NB4 (cell line): Measurements from ENCODE around the gene MRTFA.

ENCODE experiments used
- DNase-seq: peaks from one replicate; pipeline ENCODE4 v3.0.0; 2010; ENCODE audit warnings: low read depth
- H3K4me3 ChIP-seq: one replicate; pipeline ENCODE4 v1.5.1; 2011; ENCODE audit warnings: mild to moderate bottlenecking, low read depth, low read length, moderate library complexity
- MYC ChIP-seq: IDR thresholded peaks from 2 replicates; pipeline ENCODE4 v1.6.1; 2011; ENCODE audit warnings: low read depth, low read length
- POLR2A ChIP-seq: IDR thresholded peaks from 2 replicates; pipeline ENCODE4 v1.6.1; 2011; ENCODE audit warnings: mild to moderate bottlenecking; ENCODE audit not compliant: insufficient read length; ENCODE audit errors: extremely low read depth
- TF ChIP-seq, protein P1 (sequence below): IDR thresholded peaks from 2 replicates; pipeline ENCODE4 v1.6.1; 2011; ENCODE audit warnings: low read depth, low read length
- TF ChIP-seq, protein P2 (sequence below): IDR thresholded peaks from one replicate; pipeline ENCODE4 v1.5.1; 2012; ENCODE audit warnings: low read depth, low read length

Gene MRTFA

DNA sequence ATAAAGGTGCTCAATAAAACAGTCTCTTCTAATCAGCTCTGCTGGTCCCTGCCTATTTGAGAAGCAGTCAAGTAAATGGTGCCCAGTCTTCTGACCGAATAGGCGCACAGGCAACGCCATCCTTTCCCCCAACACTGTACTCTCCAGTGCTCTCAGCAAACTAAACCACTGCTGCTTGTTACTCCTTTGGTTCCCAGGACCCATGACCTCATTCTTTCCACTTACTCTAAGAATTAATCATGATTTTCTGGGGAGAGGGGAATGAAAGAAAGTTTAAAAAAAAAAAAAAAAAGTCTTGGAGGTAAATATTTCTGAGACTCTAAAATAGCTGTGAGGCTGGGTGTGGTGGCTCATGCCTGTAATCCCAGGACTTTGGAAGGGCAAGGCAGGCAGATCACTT, 202.4 kb downstream of the MRTFA start:
- DNase-seq: no peak
- no peak overlapping the region for H3K4me3 ChIP-seq
- TF ChIP-seq, protein P1, sequence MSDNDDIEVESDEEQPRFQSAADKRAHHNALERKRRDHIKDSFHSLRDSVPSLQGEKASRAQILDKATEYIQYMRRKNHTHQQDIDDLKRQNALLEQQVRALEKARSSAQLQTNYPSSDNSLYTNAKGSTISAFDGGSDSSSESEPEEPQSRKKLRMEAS: no peak
- no peak for TF ChIP-seq MYC
- no peak for TF ChIP-seq POLR2A
- TF ChIP-seq, protein P2, sequence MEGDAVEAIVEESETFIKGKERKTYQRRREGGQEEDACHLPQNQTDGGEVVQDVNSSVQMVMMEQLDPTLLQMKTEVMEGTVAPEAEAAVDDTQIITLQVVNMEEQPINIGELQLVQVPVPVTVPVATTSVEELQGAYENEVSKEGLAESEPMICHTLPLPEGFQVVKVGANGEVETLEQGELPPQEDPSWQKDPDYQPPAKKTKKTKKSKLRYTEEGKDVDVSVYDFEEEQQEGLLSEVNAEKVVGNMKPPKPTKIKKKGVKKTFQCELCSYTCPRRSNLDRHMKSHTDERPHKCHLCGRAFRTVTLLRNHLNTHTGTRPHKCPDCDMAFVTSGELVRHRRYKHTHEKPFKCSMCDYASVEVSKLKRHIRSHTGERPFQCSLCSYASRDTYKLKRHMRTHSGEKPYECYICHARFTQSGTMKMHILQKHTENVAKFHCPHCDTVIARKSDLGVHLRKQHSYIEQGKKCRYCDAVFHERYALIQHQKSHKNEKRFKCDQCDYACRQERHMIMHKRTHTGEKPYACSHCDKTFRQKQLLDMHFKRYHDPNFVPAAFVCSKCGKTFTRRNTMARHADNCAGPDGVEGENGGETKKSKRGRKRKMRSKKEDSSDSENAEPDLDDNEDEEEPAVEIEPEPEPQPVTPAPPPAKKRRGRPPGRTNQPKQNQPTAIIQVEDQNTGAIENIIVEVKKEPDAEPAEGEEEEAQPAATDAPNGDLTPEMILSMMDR: no peak

DNA sequence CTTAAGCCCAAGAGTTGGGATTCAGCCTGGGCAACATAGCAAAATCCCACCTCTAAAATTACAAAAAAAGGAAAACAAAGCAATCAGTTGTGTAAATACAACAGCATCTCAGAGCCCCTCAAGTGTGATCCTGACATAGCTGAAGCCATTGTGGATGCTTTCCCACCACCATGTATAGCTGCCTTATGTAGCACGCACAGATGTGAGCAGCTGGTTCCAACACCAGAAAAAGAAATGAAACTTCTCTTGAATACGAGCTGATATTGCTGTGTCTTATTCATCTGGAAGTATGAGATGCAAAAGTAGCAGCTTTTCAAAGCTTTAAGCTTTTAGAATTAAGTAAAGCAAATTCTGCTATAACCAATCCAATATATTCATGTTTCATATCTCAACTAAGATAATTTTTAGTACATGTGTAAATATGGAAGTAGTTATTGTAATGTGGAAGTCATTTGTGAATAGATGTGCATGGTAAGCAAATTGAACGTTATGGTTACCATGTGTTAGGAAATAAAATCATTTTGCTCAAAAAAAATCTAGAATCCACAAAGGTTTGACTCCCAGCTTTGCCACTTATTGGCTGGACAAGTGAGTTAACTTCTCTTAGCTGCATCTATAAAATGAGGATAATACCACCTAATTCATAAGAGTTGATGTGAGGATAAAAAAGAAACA, 203.0 kb downstream of the MRTFA start:
- no peak for DNase-seq
- TF ChIP-seq, protein P1: no peak
- TF ChIP-seq, protein P2: no peak
- TF ChIP-seq POLR2A: no peak
- no peak for TF ChIP-seq MYC
- H3K4me3 ChIP-seq: no peak overlapping the region

DNA sequence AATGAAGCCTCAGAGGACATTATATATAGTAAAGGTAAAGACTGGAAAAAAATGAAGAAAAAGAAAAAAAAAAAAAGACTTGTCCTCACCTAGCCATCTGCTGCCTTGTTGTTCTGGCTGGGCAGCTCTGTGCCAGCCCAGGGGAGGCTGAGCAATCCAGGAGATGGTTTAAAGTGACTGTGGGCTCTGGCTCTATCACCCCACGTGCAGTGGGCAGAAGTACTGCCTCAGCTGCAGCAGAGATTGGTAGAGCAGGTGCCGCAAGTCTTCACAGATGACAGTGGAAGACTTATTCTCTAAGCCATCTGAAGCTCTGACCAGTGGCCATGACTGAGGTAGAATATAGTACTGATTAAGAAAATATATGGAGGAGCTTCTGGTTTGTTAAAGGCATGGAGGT, 203.9 kb downstream of the MRTFA start:
- TF ChIP-seq, protein P2: no peak
- TF ChIP-seq, protein P1: no peak
- TF ChIP-seq POLR2A (no peak), MYC (no peak)
- no peak for DNase-seq
- H3K4me3 ChIP-seq: no peak overlapping the region

DNA sequence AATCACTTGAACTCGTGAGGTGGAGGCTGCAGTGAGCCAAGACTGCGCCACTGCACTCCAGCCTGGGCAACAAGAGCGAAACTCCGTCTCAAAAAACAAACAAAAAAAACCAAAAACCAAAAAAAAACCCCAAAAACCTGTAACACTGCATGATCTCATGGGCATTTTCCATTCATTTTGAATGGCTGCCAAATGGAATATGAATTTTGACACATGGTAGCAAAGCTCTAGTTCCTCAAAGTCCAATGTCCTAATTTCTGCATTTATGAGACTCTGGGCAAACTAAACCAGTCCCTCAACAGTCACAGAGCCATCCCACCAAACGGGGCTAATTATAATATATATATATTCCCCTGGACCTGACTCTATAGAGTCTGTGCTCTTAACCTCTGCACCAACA, 204.4 kb downstream of the MRTFA start:
- no peak for DNase-seq
- no peak overlapping the region for H3K4me3 ChIP-seq
- TF ChIP-seq, protein P2: no peak
- TF ChIP-seq, protein P1: no peak
- TF ChIP-seq POLR2A (no peak), MYC (no peak)

DNA sequence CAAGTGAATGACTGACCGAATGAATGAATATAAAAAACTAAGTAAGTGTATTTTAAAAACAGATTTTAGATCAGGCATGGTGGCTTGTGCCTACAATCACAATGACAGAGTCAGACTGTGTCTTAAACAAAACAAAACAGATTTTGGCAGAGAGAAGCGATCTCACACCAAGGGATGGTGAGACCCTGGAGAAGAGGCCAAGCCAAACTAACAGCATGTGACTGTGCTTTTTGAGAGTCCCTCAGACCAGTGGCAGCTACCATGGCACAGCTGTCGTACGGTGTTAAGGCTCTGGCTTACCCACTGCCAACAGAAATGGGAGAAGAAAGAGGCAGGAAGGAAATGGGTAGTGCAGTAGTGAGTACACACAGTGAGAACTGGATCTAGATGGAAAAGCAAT, 205.5 kb downstream of the MRTFA start:
- TF ChIP-seq, protein P1: no peak
- no peak for TF ChIP-seq POLR2A
- TF ChIP-seq, protein P2: no peak
- TF ChIP-seq MYC: no peak
- DNase-seq: no peak
- H3K4me3 ChIP-seq: no peak overlapping the region
